ENCODE data around the gene IPO5.

- TF ChIP-seq, protein P1, sequence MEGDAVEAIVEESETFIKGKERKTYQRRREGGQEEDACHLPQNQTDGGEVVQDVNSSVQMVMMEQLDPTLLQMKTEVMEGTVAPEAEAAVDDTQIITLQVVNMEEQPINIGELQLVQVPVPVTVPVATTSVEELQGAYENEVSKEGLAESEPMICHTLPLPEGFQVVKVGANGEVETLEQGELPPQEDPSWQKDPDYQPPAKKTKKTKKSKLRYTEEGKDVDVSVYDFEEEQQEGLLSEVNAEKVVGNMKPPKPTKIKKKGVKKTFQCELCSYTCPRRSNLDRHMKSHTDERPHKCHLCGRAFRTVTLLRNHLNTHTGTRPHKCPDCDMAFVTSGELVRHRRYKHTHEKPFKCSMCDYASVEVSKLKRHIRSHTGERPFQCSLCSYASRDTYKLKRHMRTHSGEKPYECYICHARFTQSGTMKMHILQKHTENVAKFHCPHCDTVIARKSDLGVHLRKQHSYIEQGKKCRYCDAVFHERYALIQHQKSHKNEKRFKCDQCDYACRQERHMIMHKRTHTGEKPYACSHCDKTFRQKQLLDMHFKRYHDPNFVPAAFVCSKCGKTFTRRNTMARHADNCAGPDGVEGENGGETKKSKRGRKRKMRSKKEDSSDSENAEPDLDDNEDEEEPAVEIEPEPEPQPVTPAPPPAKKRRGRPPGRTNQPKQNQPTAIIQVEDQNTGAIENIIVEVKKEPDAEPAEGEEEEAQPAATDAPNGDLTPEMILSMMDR (IDR thresholded peaks at IDR 0.05): no peak
- TF ChIP-seq EZH2 (IDR thresholded peaks at IDR 0.05): no peak
- TF ChIP-seq EZH2phosphoT487 (IDR thresholded peaks at IDR 0.05): no peak
These were observed 87.8 kb downstream of the IPO5 start for GRCh38 chr13:98041081-98041820.

Measured in neural progenitor cell (in vitro differentiated cells).